HG02678 (cell line): ENCODE results near the gene NAA30.
"Not testable (repeated sequence)": the region's sequence is repeated elsewhere in the genome, so short reads cannot be mapped to it uniquely, and the experiment has no call there.

Experiments used
- ATAC-seq: cut with Tn5 transposase; IDR thresholded peaks from one replicate; pipeline ENCODE4 v1.9.1; 2021; ENCODE audit warnings: mild to moderate bottlenecking, moderate library complexity; ENCODE audit not compliant: unreplicated experiment

NAA30 gene

DNA sequence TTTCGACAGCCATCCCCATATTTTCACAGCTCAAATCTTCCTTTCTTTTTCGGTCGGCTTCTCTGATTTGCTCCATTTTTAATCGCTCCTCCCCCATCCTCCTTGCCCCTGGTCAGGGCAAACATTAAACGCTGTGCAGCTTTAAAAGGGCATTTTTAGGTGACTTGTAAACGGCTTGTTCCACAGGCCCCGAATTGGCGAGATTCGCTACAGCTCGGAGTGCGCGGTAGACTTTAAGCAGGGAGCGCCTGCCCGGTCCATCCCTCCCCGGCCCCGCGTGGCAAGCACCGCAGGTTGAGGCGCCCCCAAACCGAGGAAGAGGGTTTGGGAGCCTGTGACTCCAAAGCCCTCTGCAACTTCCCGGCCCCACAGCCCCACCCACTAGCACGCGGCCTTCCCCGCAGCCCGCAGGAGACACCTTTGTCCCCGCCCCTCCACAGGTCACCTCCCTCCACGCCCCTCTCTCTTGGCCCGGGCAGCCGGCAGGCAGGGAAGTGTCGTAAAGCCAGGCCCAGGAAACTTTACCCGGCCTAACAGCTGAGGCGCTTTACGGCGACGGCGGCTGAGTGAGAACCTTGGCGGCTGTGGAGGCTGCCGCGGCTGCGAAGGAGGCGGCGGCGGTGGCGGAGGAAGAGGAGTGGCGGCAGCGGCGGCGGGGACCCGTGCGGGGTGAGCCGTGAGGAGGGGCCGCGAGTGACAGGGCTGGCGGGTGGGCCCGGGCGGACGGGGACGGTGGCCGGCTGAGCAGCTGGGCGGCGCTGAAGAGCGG lies at the start of gene NAA30:
NAA30 (plus strand) TSS at position 550 of the 769 bp plus-strand sequence. CDS start 372 bp downstream, outside the sequence.
- ATAC-seq = peak; percentile 79

DNA sequence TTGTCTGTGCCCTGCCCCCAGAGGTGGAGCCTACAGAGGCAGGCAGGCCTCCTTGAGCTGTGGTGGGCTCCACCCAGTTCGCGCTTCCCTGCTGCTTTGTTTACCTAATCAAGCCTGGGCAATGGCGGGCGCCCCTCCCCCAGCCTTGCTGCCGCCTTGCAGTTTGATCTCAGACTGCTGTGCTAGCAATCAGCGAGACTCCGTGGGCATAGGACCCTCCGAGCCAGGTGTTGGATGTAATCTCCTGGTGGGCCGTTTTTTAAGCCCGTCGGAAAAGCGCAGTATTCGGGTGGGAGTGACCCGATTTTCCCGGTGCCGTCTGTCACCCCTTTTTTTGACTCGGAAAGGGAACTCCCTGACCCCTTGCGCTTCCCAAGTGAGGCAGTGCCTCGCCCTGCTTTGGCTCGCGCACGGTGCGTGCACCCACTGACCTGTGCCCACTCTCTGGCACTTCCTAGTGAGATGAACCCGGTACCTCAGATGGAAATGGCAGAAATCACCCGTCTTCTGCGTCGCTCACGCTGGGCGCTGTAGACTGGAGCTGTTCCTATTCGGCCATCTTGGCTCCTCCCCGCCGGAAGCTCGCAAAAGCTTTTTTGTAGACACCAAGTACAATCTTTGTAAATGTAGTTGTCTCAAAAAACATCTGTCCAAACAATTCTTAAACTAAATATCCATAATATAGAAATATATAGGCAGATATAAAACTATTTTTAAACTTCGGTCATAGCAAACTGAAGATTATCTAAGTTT lies 46.7 kb upstream of the NAA30 start:
- not testable (repeated sequence) for ATAC-seq

DNA sequence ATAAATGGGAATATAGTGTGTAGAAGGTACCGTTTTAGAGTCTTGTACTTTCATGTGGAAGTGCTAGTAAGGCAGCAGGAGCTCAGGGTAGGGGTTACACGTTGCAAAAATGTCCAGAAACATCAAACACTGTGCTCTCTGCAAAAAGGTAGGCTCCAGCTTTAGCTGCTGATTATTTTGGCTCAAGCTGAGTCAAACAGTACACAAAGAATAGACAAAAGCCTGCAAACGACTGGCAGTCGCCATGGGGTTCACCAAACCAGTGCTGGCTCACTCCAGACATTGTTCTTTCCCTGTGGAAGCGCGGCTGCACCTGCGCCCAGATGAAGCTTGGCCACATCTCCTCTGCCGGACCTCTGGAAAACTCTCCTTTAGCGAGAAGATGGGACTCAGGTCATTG lies 45.3 kb upstream of the NAA30 start:
- no peak for ATAC-seq

DNA sequence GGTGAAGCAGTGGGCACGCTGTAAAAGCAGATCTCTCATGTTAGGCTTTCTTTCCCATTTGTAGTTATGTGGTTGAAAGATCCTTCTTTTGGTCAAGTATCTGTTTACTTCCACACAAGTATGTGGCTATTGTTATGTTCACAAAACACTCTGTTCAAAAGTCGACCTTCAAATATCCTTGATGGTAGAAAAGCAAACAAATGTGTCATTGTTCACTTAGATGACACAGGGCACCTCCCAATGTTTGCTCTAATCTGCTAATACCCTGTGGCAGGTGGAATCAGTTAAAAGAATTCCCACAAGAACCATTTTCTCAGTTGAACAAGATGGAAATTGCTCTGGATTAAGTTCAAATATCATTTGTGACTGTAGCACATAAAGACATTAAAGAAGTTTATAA lies 43.6 kb upstream of the NAA30 start:
- ATAC-seq = no peak

DNA sequence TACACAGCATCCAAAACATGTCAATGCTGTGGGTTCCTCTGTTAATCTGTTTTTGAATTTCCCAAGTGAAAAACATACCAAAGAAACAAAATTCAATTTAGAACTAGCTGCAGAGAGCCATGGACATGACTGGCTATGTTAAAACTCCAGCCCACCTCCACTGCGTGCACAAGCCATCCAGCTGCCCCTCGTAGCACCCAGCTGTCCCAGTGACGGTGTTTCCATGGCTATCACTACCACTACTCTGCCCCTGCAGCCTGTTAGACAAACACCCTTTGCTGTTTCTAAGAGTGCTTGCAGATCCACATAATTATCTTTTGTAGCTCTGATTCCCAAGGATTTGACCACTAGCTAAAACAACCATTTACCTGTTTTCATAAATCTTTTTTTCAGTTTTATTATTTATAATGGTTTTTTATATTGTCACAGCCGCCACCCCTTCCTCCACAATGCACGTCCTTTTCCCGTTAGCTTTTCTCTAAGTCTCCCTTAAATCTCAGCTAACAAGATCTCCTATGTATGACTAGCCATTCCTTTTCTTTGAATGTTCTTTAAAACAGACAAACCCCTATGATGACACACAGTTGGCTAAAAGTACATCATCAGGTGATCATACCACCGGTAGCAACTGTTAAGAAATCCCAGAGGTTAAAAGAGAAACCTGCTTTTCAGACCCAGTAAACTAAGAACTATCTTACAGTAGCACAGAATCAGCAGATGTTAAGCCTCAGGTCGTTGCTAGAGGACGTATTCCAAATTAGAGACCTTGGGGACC lies 37.8 kb upstream of the NAA30 start:
- ATAC-seq = no peak

DNA sequence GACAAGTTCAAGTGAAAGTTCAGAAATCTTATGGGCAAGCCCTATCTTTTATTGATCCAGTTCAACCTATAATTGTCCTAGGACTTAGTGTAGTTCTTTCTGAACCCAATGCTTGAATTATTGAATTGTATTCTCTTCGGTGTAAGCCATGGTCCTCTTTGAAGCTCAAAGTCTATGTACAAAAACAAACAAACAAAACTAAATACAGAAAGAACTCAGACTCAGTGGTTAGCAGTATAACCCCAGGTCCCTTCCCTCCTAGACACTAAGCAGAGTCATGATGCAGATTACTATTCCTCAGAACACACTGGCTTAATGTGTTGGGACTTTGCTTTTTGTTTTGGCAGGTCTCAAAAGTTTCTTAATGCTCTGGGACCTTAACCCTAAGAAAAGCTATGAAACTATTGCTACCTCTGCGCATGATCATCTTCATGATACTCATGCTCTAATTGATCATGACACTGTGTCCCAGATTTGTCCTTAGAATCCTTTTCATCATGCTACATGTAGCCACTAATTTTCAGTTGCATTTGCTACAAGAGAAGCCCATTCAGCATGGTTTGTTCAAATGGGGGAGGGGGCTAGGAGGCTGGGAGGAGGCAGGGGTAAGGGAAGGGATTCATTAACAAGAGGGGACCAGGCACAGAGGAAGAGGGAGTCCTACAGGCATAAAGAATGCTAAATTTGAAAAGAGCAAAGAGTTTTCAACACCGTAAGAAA lies 35.1 kb upstream of the NAA30 start:
- ATAC-seq = no peak

DNA sequence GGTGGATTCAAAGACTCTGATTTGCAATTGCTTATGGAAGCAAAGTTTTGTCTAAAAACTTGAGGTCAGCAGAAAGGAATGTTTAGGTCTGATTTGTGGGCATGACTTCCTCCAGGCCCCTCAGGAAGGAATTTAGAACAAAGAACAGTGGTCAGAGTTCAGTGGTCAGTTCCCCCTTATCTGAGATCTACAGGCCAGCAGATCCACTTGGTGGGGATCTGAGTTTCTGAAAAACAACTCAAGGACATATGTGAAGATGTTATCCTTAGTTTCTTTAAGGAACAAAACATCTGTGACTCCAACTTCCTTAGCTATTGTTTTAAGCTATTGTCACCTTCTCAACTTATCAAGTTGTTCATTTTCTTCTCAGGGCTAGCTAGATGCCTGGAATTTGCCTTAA lies 28.0 kb upstream of the NAA30 start:
- no peak for ATAC-seq

DNA sequence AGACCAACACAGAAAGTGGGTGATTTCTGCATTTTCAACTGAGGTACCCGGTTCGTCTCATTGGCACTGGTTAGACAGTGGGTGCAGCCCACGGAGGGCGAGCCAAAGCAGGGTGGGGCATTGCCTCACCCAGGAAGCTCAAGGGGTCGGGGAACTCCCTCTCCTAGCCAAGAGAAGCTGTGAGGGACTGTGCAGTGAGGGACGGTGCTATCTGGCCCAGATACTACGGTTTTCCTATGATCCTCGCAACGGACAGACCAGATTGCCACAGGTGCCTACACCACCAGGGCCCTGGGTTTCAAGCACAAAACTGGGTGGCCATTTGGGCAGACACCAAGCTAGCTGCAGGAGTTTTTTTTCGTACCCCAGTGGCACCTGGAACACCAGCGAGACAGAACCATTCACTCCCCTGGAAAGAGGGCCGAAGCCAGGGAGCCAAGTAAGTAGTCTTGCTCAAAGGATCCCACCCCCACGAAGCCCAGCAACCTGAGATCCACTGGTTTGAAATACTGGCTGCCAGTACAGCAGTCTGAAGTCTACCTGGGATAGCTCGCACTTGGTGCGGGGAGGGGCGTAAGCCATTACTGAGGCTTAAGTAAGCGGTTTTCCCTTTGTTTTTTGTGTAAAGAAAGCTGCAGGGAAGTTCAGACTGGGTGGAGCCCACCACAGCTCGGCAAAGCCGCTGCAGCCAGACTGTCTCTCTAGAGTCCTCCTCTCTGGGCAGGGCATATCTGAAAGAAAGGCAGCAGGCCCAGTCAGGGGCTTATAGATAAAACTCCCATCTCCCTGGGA lies 25.5 kb upstream of the NAA30 start:
- no peak for ATAC-seq

DNA sequence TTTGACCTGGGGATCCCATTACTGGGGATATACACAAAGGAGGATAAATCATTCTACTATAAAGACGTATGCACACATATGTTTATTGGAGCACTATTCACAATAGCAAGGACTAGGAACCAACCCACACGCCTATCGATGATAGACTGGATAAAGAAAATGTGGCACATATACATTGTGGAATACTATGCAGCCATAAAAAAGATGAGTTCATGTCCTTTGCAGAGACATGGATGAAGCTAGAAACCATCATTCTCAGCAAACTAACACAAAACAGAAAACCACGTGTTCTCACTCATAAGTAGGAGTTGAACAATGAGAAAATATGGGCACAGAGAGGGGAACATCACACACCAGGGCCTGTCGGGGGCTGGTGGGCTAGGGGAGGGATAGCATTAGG lies 20.2 kb upstream of the NAA30 start:
- ATAC-seq = not testable (repeated sequence)

DNA sequence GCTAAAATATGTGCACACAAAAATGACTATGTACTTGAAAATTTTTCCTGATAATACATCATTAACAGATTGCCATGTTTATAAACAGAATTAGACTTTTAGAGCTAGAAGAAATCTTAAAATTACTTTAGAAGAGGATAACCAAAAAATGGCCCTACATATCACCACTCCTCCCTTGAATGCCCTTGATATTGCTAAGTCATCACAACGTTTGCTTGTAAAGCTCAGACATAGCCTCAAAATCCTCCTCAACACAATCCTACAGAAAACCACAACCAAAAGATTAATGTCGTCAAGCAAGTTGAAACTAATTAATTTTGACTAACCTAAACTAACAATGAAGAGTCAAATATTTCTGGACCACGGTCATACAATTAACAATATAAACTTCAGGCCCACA lies 19.4 kb upstream of the NAA30 start:
- ATAC-seq = no peak

DNA sequence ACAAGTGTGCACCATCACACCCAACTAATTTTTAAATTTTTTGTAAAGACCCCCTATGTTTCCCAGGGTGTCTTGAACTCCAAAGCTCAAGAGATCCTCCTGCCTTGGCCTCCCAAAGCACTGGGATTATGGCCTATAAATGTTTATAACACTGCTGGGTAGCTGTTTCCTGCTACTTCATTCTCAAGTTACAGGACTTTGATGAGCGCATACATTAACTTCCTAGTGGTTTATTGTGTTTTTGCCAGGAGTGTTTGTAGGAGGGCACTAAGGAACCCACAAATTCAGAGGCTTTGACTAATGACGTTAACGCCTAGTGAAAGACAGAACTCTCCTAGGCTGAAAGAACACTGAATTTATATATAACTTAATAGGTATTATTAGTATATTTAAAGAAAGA lies 15.2 kb upstream of the NAA30 start:
- ATAC-seq = no peak

DNA sequence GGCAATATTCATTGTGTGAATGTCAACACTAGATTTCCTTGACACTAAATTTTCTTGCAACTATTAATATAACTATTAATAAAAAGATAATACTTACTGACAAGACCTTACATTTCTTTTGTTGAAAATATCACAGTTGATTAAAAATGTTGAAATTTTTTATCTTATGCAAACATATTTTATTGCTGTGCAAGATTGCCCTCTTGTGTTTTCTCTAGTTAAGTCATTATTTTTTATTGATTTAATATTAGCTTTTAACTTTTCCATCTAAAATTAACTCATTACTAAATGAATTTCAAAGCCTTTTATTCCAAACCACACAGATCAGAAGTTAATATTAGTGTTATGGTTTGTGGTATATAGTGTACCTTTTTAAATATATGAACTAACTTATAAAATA lies 11.7 kb upstream of the NAA30 start:
- no peak for ATAC-seq

DNA sequence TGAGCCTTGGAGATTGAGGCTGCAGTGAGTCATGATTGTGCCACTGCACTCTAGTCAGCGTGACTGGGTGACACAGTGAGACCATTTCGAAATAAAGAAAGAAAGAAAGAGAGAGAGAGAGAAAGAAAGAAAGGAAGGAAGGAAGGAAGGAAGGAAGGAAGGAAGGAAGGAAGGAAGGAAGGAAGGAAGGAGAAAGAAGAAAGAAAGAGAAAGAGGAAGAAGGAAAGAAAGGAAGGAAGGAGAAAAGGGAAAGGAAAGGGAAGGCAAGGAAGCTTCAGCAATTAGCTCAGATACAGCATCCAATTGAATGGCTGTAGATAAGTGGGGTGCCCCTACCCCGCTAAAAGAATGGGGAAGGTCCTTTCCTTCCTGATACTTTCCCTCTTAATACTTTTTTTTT lies 9.5 kb upstream of the NAA30 start:
- no peak for ATAC-seq

DNA sequence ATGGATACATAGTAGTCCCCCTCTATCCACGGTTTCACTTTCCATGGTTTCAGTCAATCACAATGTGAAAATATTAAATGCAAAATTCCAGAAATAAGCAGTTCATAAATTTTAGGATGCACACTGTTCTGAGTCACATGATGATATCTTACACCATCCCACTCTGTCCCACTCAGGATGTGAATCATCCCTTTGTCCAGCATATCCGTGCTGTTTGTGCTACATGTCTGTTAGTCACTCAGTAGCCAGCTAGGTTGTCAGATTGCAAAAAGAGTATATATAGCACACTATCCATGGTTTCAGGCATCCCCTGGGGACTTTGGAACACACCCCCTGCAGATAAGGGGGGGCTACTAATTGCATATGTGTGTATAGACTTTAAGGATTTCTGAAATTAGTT lies 8.1 kb upstream of the NAA30 start:
- ATAC-seq = no peak

DNA sequence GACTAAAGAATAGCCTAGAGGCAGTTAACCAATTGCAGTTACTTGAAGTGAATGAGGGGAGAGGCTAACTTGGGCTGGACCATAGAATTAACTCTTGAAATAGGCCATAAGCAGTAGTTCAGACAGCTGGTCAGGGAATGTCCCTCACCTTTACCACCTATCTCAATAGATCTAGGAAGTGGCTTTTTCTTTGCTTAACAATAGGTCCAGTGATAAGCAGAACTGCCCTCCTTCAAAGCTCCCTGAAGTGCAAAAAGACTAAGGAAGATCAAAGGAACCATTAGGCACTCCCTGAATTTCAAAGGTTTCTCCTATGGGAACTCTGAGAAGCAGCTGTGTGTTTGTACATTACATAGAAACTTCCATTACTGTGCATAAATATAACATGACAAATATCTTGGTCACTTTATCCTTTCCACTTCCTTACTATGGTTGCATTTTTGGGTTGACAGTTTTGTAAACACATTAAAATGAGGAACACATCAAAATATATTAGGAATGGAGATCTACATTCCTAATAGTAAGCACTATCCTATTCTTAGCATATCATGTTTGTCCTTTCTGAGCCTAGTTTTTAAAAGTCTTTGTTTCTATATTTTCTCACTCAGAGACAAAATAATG lies 7.2 kb upstream of the NAA30 start:
- no peak for ATAC-seq

DNA sequence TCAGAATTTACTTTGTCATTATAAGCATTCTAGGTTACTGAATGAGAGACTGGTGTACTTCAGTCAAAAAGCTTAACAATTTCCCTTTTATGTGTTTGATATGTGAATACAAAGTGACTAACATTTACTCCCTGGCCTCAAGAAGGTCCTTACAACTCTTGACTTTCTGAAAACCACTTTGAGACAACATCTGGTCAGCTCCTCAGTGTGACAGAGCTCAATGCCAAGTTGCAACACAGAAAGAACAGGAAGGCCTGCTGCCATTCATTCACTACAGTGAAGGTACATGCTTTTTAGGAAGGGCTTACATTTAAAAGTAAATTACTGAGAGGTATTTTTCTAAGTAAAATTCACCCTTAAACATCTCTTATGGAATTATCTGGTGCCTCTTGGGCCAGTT lies 2.3 kb upstream of the NAA30 start:
- ATAC-seq = no peak

DNA sequence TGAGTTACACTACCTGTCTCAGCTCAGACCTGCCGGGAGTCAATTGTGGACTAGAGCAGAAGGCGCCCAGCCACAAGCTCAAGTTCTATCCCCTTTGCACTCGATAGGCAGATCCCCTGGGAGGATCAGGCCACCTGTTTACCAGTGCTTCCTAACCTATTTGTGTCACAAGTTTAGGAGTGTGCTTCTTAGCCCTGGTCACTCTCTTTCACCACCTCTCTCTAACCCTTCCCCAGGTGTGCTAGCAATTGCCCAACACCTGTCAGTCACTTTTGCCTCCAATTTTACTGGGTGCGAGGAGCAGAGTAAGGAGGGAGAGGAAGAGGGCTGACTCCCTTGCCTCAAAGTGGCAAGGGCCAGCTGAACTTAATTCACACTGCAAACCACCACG lies 745 bp upstream of the NAA30 start:
- ATAC-seq = no peak

DNA sequence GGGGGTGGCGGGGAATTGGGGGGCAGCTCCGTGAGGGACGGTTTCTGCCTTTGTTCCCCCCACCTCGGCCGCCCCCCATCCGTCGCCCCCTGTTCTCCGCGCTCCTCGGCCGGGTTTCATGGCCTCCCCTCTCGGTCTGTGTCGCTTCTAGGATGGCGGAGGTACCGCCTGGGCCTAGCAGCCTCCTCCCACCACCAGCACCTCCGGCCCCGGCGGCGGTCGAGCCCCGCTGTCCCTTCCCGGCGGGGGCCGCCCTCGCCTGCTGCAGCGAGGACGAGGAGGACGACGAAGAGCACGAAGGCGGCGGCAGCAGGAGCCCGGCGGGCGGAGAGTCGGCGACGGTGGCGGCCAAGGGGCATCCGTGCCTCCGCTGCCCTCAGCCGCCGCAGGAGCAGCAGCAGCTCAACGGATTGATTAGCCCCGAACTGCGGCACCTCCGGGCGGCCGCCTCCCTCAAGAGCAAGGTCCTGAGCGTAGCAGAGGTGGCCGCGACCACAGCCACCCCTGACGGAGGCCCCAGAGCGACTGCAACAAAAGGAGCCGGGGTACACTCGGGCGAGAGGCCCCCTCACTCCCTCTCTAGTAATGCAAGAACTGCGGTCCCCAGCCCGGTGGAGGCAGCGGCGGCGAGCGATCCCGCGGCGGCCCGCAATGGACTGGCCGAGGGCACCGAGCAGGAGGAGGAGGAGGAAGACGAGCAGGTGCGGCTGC lies 575 bp downstream of the NAA30 start:
- peak; percentile 42 for ATAC-seq

DNA sequence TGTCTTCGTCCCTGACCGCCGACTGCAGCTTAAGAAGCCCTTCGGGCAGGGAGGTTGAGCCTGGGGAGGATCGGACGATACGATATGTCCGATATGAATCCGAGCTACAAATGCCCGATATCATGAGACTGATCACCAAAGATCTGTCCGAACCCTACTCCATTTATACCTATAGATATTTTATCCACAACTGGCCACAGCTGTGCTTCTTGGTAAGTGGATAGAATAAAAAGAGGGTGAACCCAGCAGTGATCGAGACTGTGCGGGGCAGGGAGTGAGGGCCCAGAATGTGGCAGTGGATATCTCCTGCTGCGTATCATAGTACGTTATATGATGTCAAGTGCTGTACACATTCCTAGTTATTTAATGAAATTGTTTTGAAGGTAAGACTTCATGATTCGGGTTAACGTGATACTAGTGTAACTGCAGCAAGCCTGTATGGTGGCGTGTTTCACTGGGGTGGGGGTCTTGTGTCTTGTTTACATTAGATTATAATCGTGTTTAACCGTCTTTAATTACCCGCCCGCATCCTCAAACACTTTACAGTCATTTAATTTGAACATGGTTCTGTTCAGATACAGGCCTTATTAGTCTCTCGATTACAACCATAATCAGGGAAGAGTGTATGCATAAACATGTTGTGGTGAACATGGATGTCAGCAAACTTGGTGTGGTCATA lies 1.3 kb downstream of the NAA30 start:
- ATAC-seq = no peak
